Stimulated activated CD4-positive, alpha-beta T cell treated with anti-CD3 and anti-CD28 coated beads, Interleukin-15, amount 100 ng/mL, for 1 hour (primary cell): ENCODE measurements around the gene PXDC1.
"Not testable (repeated sequence)": the region's sequence is repeated elsewhere in the genome, so short reads cannot be mapped to it uniquely, and the experiment has no call there.

Source experiments
- DNase-seq, 2 donors: peaks; one replicate each; pipeline ENCODE4 v3.0.0-alpha.2; 2020; ENCODE audit warnings: low read depth in 1 of 2, low spot score in 1 of 2

PXDC1 gene

DNA sequence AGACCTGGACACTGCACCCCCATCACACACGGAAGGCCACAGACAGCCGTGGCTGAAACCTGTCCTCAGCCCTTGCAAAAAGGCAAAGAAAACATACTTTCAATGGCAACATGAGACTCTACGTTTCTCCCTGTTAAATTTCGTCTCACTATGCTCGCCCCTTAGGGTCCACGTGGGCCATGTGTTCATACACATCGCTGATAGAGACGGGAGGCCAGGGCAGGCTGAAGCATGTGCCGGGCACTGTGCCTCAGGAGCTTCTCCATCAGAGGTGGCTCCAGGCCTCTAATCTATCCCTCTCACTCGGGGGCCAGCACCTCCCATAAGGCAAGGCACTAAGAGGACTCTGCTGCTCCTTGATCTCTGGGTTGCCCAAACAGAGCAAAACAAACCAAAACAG, 17.5 kb downstream of the PXDC1 start:
- no peak for DNase-seq

DNA sequence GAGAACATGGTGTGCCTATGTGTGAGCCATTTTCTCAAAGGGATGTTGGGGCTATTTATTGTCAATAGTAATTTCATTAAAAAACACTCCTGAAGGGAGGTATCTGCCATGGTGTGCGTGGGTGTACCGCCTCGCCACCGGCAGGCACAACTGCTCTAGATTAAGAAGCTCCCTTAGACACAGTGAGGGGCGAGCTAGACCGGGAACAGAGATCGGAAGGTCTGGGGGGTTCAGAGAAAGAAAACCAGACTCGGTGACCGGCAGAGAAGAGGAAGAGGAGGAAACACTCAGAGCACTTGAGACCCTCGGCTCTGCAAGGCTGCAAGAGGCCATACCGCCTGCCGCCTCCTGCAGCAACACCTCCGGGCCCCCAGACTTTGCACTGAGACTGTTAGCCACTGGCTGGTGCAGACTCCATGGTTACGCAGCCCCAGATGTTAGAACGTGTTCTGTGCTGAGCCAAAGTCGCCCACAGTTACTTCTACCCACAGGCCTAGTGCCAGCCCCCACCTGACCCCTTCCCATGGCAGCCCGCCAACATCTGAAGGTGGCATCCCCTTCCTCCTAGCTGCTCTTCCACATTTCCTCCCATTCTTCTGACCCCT, 18.1 kb downstream of the PXDC1 start:
- no peak for DNase-seq

DNA sequence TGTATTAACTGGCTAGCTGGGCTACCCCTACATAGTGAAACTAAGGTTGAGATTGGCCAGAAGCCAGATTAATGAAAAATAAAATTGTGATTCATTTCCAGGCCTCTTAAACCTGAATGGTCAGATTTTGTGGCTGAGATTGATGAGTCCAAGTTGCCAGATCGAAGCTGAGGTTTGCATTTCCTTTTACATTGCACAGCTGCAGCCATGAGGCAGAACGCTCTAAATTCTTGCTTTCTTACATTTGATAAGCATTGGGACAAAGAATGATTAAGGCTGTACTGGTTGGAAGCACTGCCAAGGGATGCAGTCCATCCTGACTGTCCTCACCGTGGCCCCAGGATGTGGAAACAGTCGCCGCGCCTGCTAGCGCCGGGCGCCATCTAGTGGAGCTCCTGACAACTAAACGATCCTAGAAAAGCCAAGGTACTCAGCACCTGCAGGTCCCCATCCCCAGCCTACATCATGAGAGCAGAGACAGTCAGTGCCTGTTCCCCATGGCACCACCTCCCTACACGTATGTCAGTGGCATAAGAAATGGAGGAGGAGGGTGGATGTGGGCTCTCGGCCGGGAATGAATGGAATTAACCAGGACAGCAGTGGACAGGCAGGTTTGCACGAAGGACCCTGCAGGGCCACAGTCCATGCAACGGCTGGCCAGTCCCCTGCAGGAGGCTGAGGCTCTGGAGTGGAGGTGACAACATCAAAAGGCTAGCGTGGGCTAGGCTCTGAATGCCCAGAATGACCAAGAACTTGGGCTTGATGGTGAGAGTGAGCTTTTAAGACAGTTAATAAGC, 19.0 kb downstream of the PXDC1 start:
- peak; percentile 26 to 44 for DNase-seq

- DNase-seq: no peak
Measured at GRCh38 chr6:3731700-3732099, 19.8 kb downstream of the PXDC1 start.

DNA sequence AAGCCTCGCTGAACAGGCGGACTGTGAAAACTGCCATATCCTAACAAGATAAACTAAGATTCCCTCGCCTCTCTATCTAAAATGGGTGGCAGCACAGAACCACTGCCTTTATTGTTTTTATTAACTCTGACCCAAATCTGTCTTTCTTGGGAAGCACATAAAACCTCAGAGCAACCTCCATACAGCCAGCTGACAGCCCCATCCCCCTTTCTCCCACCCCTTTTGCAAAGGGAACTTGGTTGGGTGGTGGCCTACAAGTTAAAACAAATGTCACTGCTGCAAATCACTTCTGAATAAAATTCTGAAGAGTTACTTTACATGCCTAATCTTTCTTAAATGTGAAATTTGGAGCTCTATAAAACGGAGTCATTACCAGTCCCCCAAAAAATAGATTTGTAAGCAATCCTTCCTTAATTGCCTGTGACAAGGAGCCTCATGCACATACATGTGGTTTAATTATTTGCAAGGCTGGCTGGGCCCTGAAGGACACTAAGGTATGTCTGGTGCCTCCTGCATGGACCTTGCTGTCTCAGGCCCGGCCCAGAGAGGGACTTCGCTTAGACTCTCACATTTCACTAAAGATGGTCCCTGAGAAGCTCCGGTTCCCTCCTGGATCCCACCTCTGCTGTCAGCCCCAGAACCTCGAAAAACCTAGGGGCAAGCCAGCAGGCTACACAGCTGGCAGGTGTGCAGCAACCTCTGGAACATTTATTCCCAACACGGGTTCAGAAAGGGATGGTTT, 21.7 kb downstream of the PXDC1 start:
- no peak for DNase-seq

GRCh38 chr6:3727593-3728108, 23.9 kb downstream of the PXDC1 start:
- no peak for DNase-seq

- DNase-seq: no peak
Measured at GRCh38 chr6:3727036-3727435, 24.5 kb downstream of the PXDC1 start.

DNA sequence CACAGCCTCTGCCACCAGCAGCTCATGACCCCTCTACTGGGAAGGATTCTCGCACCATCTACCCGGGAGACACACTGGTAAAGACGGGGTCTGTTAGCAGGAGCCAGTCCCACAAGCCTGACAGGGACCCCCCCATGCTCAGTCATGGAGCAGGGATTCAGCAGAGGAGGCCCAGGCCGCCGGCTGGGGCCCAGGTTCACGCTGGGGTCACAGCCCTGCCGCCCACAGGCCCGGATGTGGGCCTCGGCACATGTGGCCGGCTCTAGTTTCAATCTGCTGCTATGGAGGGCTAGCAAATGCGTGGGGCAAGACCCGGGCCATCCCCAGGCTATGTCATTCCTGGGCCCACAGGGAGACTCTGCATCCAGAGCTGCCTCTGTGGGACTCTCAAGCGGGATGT, 25.1 kb downstream of the PXDC1 start:
- DNase-seq: no peak

DNA sequence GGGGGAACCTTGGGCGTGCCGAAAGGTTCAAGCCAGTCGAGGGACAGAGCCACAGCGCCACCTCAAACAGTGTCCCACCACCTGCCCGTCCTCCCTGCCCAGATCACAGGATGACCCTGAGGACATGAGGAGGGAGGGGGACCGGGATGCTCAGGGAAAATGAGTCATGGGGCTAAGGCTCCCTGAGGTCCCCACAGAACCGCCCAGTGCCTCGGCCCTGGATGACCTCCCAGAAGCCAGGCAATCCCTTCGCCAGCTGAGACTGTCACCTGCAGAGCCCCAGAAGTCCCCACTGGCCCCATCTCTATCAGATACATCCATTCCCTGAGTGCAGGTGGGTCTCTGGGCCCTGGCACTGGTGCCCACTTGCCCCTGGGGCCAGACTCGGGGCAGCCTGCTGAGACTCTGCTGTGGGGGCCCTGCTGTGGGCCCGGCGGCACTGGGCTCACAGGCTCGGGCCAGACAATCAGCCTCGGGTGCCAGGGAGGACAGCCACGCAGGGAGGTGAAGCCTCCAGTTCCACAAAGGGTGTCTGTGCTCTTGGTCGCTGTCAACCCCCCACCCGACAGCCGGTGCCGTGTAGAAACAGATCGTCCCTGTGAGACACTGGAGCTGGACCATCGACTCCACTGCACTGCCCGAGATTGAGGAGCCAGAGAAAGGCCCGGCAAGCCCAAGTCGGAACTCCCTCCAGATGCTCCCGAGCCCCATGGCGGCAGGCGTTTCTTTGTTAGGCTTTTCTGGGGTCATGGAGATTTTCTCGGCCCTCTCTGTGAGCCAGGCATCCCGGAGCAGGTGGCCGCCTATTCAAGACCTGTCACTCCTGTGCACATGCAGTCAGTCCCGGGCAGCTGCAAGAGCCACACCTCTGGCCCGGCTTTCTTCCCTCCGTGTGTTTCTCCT, 26.1 kb downstream of the PXDC1 start:
- no peak for DNase-seq

DNA sequence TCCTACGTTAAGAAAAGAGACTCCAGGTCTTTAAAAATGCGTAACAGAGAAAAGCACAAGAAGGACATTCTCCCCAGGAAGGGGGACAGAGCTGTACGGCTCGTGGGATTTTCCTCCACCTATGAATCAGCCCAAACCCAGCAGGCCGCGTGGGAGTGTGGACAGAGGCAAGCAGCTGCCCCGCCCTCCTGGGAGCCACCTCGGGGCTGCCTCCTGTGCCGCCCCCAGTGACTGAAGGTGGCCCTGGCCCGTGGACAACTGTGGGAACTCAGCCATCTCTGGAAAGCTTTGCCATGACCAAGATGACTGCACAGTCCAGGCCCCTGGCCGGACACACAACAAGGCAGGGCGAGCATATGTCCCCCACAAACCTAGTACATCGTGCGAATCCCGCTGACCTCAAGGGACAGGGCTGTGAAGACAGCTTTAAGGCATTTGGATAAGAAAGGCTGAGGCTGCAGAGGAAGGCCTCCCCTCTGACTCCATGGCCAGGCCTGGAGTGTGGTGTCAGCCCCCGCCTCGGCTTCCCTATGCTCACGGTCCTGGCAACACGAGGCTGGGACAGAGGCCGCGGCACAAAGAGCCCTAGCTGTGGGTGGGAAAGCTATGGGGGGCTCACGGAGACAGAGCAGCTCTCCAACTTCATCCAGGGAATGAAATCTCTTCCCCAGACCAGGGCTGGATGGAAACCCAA, 26.9 kb downstream of the PXDC1 start:
- no peak for DNase-seq

DNA sequence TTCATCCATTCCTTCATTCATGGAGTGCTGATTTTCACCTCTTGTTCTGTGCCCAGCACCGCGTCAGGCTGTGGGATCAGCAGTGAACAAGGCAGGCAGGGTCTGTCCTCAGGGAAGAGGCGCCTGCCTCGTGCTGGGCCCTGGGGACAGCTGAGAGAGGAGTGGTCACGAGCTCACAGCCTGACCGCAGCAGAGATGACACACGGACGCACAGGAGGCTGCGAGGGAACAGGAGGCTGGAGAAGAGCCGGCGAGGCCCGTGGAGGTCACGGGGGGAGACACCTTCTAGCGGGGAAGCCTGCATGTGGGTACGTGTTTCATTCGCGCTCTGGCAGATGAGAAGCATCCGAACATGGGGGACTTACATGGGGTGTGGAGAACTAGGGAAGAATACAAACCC, 27.5 kb downstream of the PXDC1 start:
- DNase-seq: no peak

- DNase-seq: no peak
Measured at GRCh38 chr6:3723251-3723650, 28.3 kb downstream of the PXDC1 start.

DNA sequence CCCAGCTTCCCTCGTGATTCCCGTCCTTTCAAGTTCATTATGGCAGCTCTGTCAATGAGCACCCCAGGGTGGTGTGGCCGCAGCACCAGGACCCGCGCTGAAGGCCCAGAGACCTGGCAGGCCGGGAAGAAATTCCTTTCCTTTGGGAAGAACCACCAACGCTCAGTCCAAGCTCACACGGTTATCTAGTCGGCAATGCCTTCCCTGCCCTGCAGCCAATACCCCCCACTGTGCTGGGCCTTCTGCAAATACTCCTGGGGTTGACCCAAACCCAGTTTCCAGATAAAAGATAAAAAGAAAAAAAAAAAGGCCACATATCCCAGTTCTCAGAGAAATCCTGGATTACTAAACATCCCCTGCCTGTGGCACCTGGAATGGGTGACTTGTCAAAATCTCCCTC, 28.7 kb downstream of the PXDC1 start:
- no peak for DNase-seq

DNA sequence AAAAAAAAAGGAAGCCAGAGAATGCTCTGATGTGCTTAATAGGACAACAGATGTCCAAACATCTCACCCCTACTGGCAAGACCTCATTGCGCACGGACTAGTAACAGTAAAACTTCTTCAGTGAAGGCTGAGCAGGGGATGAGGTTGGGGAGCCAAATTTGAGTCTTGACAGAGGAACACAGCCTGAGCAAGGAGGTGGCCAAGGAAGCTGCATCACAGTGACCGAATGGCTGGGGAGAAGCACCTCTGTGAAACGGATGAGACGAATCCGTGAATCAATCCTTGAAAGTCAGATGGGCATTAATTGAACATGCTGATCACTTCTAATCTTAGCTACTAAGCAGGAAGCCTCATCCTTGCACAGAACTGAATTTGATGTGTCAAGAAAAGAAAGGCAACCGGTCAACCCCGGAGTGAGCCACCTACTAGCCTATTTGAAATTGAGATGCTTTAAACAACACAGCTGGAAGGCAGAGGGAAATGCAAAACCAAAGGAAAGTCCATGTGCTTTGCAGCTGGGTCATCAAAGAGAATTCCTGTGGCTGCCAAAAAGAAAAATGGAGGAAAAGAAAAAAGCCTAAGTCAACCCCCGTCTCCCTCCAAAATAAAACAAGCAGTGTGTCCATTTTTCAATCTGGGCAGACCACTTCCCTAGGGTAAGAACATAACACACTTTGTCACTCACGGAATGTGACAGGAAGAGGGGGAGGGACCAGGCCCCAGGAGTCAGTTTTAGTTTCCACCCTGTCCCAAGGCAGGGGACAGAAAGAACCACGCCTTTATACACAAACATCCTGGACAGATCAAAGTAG, 29.5 kb downstream of the PXDC1 start:
- DNase-seq: no peak

GRCh38 chr6:3720770-3721169, 30.7 kb downstream of the PXDC1 start:
- not testable (repeated sequence) for DNase-seq

DNA sequence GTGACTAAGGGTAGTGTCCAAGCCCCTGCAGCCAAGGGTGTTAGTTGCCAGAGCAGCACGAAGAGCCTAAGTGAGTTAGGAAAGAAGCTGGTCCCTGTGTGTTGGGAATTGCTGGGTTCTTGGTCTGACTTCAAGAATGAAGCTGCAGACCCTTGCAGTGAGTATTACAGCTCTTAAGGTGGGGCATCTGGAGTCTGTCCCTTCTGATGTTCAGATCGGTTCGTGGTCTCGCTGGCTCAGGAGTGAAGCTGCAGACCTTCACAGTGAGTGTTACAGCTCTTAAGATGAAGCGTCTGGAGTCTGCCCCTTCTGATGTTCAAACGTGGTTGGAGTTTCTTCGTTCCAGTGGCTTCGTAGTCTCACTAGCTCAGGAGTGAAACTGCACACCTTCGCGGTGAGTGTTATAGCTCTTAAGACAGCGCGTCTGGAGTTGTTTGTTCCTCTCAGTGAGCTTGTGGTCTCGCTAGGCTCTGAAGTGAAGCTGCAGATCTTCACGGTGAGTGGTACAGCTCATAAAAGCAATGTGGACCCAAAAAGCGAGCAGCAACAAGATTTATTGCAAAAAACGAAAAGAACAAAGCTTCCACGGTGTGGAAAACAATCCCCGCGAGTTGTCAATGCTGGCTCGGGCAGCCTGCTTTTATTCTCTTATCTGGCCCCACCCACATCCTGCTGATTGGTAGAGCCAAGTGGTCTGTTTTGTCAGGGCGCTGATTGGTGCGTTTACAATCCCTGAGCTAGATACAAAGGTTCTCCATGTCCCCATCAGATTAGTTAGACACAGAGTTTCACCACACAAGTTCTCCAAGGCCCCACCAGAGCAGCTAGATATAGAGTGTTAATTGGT, 31.8 kb downstream of the PXDC1 start:
- DNase-seq: no peak

- no peak for DNase-seq
Measured at GRCh38 chr6:3718407-3718806, 33.1 kb downstream of the PXDC1 start.

DNA sequence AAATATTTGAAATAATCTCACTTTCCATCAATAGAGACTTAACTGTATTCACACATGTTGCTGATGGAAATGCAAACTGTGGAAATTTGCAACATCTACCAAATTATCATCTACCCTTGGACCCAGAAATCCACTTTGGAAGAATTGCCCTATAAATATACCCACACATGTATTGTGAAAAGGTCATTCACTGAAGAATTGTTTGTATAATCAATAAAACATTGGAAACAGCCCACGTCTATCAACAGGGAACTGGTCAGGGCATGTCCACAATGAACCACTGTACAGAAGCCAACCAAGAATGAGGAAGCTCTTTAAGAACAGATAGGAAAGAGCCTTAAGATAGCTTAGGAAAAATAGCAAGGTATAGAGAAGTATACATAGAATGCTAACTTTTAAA, 36.2 kb downstream of the PXDC1 start:
- DNase-seq: no peak

- no peak for DNase-seq
Measured at GRCh38 chr6:3714768-3715167, 36.7 kb downstream of the PXDC1 start.
